ENCODE results near the gene MARCHF3.
A peak's percentile ranks its signal among the peaks of the same experiment; 100 is the strongest.

MARCHF3 gene

GRCh38 chr5:126982202-126982601 is 48.2 kb downstream of the MARCHF3 start:
- no peak for DNase-seq

GRCh38 chr5:126981701-126982100 is 48.7 kb downstream of the MARCHF3 start:
- no peak for DNase-seq

GRCh38 chr5:126981222-126981621 is 49.1 kb downstream of the MARCHF3 start:
- no peak for DNase-seq

GRCh38 chr5:126978258-126978657 is 52.1 kb downstream of the MARCHF3 start:
- no peak for DNase-seq

- DNase-seq = no peak
These were observed 53.7 kb downstream of the MARCHF3 start for GRCh38 chr5:126976520-126977172.

- no peak for DNase-seq
These were observed 54.6 kb downstream of the MARCHF3 start for GRCh38 chr5:126975796-126976195.

- no peak for DNase-seq
These were observed 57.2 kb downstream of the MARCHF3 start for GRCh38 chr5:126973193-126973592.

GRCh38 chr5:126972062-126972895 is 58.1 kb downstream of the MARCHF3 start:
- DNase-seq = peak; percentile 14

GRCh38 chr5:126971455-126972031 is 58.8 kb downstream of the MARCHF3 start:
- DNase-seq = no peak

- no peak for DNase-seq
These were observed 59.8 kb downstream of the MARCHF3 start for GRCh38 chr5:126970517-126971017.

- no peak for DNase-seq
These were observed 60.8 kb downstream of the MARCHF3 start for GRCh38 chr5:126969548-126969947.

GRCh38 chr5:126967808-126968466 is 62.4 kb downstream of the MARCHF3 start:
- DNase-seq = no peak

- DNase-seq = no peak
These were observed 64.9 kb downstream of the MARCHF3 start for GRCh38 chr5:126965487-126965886.

GRCh38 chr5:126965061-126965475 is 65.3 kb downstream of the MARCHF3 start:
- DNase-seq = no peak

GRCh38 chr5:126963822-126964375 is 66.5 kb downstream of the MARCHF3 start:
- DNase-seq = no peak

GRCh38 chr5:126961702-126962101 is 68.7 kb downstream of the MARCHF3 start:
- DNase-seq = no peak

GRCh38 chr5:126961128-126961527 is 69.2 kb downstream of the MARCHF3 start:
- no peak for DNase-seq

GRCh38 chr5:126959188-126959587 is 71.2 kb downstream of the MARCHF3 start:
- no peak for DNase-seq

GRCh38 chr5:126956991-126957390 is 73.4 kb downstream of the MARCHF3 start:
- no peak for DNase-seq

GRCh38 chr5:126954981-126955380 is 75.4 kb downstream of the MARCHF3 start:
- DNase-seq = no peak

- no peak for DNase-seq
These were observed 76.7 kb downstream of the MARCHF3 start for GRCh38 chr5:126953640-126954039.

- no peak for DNase-seq
These were observed 80.9 kb downstream of the MARCHF3 start for GRCh38 chr5:126949475-126949874.

GRCh38 chr5:126948453-126948852 is 81.9 kb downstream of the MARCHF3 start:
- no peak for DNase-seq
